ENCODE measurements around the gene PPARA.
A peak's percentile ranks its signal among the peaks of the same experiment; 100 is the strongest.
"Not testable (repeated sequence)": the region's sequence is repeated elsewhere in the genome, so short reads cannot be mapped to it uniquely, and the experiment has no call there.

Gene PPARA

DNA sequence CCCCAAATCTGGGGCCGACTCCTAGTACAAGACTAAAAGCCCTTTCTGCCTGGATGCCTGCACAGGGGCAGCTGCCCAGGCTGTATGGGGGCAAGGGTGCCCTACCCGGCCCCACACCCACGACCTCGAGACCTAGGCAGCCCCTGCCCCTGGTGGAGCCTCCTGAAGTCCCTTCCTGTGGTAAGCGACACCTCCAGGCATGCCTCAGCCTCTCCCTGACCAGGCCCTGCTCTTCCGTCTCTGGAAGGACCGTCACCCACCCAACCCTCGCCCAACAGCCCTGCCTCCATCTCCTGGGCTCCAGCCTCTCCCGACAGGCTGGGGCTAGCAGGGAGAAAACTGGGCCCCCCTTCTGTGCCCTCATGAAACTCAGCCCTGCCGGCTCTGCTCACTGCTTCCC, 22.8 kb upstream of the PPARA start:
- H3K36me3 ChIP-seq (ENCODE audit: control insufficient read depth, insufficient read depth, low read length), result no peaks in the 10 kb centered on the region
- H3K4me3 ChIP-seq (replicated peaks; ENCODE audit: low read depth, low read length), result no peak overlapping the region
- TF ChIP-seq, protein P1, sequence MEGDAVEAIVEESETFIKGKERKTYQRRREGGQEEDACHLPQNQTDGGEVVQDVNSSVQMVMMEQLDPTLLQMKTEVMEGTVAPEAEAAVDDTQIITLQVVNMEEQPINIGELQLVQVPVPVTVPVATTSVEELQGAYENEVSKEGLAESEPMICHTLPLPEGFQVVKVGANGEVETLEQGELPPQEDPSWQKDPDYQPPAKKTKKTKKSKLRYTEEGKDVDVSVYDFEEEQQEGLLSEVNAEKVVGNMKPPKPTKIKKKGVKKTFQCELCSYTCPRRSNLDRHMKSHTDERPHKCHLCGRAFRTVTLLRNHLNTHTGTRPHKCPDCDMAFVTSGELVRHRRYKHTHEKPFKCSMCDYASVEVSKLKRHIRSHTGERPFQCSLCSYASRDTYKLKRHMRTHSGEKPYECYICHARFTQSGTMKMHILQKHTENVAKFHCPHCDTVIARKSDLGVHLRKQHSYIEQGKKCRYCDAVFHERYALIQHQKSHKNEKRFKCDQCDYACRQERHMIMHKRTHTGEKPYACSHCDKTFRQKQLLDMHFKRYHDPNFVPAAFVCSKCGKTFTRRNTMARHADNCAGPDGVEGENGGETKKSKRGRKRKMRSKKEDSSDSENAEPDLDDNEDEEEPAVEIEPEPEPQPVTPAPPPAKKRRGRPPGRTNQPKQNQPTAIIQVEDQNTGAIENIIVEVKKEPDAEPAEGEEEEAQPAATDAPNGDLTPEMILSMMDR (IDR thresholded peaks at IDR 0.05; ENCODE audit: insufficient read depth, low read length, poor library complexity, severe bottlenecking), result no peak
- no peak for DNase-seq (ENCODE audit: extremely low read depth, insufficient read length)
- no peaks in the 10 kb centered on the region for H3K27me3 ChIP-seq (replicated peaks; ENCODE audit: control insufficient read depth, insufficient read depth, low read length)

DNA sequence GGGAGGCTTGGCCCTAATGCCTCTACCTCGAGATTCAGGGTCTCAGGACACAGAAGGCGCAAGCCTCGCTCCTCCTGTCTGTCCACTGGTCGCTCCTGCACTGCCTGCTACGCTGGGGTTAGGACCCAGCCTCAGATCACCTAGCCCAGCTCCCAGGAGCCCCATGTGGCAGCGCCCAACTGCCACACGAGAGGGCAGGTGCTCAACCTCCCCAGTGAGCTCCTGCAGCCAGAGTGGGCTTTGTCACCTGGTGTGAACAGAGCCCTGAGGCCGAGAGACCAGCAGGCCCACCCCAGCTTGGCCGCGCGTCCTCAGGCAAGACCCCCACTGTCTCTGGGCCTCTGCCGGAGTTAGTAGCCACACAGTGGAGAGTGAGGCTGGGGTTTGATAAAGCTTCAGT, 21.7 kb upstream of the PPARA start:
- no peaks in the 10 kb centered on the region for H3K36me3 ChIP-seq (ENCODE audit: control insufficient read depth, insufficient read depth, low read length)
- DNase-seq (ENCODE audit: extremely low read depth, insufficient read length), result no peak
- H3K4me3 ChIP-seq (replicated peaks; ENCODE audit: low read depth, low read length), result no peak overlapping the region
- H3K27me3 ChIP-seq (replicated peaks; ENCODE audit: control insufficient read depth, insufficient read depth, low read length), result no peaks in the 10 kb centered on the region
- TF ChIP-seq, protein P1 (IDR thresholded peaks at IDR 0.05; ENCODE audit: insufficient read depth, low read length, poor library complexity, severe bottlenecking), result no peak

DNA sequence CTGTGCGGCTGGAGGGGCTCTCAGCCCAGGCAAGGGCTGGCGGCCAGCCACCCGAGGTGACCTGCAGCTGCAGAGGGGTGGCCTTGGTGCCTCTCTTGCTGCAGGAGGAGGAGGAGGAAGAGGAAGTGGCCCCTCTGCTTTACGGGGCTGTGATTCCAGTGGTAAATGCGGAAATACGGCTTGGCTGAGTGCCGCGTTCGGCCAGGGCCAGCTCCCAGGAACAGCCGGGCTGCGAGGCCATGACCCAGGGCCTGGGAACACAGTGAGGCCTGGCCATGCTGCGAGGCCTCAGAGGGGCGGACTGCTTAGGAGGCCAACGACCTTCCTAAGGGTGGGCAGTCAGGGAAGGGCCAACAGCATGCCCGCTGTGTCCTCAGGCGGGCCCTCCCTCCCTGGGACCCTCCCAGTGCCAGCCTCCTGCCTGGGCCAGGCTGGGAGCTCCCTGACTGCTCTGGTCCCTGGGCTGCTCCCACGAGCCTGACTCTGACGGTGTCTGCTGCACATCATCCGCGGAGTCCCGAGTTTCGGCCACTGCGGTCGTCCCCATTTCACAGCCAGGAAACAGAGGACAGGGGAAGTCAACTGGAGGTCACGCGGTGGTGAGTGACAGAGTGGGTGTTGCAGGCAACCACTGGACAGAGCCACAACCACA, 20.8 kb upstream of the PPARA start:
- TF ChIP-seq, protein P1 (IDR thresholded peaks at IDR 0.05; ENCODE audit: insufficient read depth, low read length, poor library complexity, severe bottlenecking), result no peak
- peak; percentile 48 for DNase-seq (ENCODE audit: extremely low read depth, insufficient read length)
- Histone ChIP-seq H3K27me3 (replicated peaks; ENCODE audit: control insufficient read depth, insufficient read depth, low read length) (no peaks in the 10 kb centered on the region), H3K36me3 (ENCODE audit: control insufficient read depth, insufficient read depth, low read length) (no peaks in the 10 kb centered on the region), H3K4me3 (replicated peaks; ENCODE audit: low read depth, low read length) (peak overlapping the region; percentile 50)

DNA sequence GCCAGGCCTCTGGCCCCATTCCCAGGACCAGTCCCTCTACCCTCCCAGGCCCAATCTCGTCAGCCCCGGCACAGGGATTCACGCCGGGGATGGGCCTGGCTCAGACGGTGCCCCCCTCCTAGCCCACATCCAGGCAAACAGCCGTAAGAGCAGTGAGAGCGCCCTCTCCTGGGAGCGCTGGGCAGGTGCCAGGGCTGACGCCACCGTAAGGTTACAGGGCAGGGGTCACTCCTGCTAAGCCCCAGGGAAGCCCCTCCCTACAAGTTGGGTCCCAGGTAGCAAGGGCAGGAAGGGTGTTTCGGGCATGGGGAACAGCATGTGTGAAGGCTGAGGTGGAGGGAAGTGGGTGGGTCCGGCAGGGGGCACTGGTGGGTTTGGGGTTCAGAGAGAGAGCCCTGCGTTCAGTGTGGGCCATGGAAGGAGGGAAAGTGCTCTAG, 19.2 kb upstream of the PPARA start:
- DNase-seq (ENCODE audit: extremely low read depth, insufficient read length), result no peak
- no peaks in the 10 kb centered on the region for H3K36me3 ChIP-seq (ENCODE audit: control insufficient read depth, insufficient read depth, low read length)
- H3K27me3 ChIP-seq (replicated peaks; ENCODE audit: control insufficient read depth, insufficient read depth, low read length), result no peaks in the 10 kb centered on the region

DNA sequence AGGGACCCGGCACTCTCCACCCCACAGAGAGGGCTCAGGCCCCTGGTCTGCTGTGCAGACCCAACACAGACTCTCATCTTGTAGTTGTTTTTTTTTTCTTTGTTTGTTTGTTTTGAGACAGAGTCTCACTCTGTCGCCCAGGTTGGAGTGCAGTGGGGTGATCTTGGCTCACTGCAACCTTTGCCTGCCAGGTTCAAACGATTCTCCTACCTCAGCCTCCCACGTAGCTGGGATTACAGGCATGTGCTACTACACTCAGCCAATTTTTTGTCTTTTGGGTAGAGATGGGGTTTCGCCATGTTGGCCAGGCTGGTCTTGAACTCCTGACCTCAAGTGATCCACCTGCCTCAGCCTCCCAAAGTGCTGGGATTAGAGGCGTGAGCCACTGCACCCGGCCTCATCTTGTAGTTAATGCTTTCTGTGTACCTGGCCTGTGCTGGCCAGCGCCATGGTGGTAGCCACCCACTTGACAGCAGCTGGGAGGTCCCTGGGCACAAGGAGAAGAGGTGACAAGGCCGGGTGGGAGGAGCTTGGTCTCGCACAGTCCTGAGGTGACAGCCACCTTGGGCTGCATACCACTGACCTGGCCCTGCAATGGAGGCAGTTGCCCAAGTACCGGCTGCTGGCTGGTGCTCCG, 18.0 kb upstream of the PPARA start:
- not testable (repeated sequence) for H3K4me3 ChIP-seq (replicated peaks; ENCODE audit: low read depth, low read length); DNase-seq (ENCODE audit: extremely low read depth, insufficient read length); H3K36me3 ChIP-seq (ENCODE audit: control insufficient read depth, insufficient read depth, low read length); H3K27me3 ChIP-seq (replicated peaks; ENCODE audit: control insufficient read depth, insufficient read depth, low read length)

More for the DNA sequence above, 19.2 kb upstream of the PPARA start:
- H3K4me3 ChIP-seq (replicated peaks; ENCODE audit: low read depth, low read length), result no peak overlapping the region
- TF ChIP-seq, protein P1 (IDR thresholded peaks at IDR 0.05; ENCODE audit: insufficient read depth, low read length, poor library complexity, severe bottlenecking), result peak; percentile 30

DNA sequence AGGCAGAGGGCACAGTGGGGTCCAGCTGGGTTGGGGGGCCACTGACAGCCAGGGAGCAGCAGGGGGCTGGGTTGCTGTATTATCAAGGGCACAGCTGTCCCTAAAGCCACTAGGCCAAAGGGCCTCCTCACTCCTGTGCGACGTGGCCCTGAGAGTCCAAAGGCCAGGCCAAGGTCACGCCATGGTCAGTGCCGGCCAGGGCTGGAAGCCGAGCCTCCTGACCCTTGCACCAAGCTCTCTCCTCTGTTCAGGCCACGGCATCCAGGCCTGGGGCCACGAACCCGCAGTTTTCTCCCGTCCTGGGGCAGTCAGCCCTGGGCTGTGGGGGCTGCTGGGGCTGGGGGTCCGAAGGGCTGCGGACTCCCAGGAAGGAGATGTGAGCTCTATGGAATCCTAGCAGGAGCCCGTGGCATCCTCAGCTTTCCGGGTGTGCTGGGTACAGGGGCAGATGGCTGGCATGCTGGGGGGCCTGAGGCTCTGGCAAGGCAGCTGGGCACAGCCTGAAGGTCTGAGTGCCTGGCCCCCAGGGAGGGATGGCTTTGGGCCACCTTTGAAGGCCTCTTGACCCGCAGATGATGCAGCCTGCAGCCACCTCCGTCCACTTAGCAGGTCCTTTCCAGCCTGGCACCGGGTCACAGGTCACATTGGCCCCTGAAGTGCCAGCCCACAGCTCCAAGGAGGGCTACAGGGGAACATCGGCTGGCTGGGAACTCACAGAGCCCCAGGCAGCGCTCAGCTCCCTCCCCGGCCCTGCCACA, 17.3 kb upstream of the PPARA start:
- TF ChIP-seq, protein P1 (IDR thresholded peaks at IDR 0.05; ENCODE audit: insufficient read depth, low read length, poor library complexity, severe bottlenecking), result no peak
- Histone ChIP-seq H3K4me3 (replicated peaks; ENCODE audit: low read depth, low read length) (no peak overlapping the region), H3K36me3 (ENCODE audit: control insufficient read depth, insufficient read depth, low read length) (no peaks in the 10 kb centered on the region), H3K27me3 (replicated peaks; ENCODE audit: control insufficient read depth, insufficient read depth, low read length) (no peaks in the 10 kb centered on the region)
- no peak for DNase-seq (ENCODE audit: extremely low read depth, insufficient read length)
